ENCODE results near the gene UBE2L5.

UBE2L5 gene

GRCh38 chr13:30477346-30478195 is 55.3 kb downstream of the UBE2L5 start:
- Histone ChIP-seq H3K79me2 (ENCODE audit: control insufficient read depth, insufficient read depth, low read length) (no peaks in the 10 kb centered on the region), H3K27me3 (ENCODE audit: insufficient read depth, low read length, poor library complexity) (no peaks in the 10 kb centered on the region), H4K8ac (ENCODE audit: low read depth, low read length) (no peak overlapping the region), H4K5ac (ENCODE audit: low read length) (no peak overlapping the region), H3K4ac (ENCODE audit: low read depth, low read length) (no peak overlapping the region), H3K56ac (ENCODE audit: low read length) (no peak overlapping the region), H3K9ac (ENCODE audit: low read length) (no peak overlapping the region), H3K18ac (ENCODE audit: low read length) (no peak overlapping the region), H2BK120ac (ENCODE audit: low read depth, low read length) (no peak overlapping the region), H3K4me2 (ENCODE audit: low read length) (no peak overlapping the region), H2AK5ac (ENCODE audit: low read length) (no peak overlapping the region), H3K36me3 (ENCODE audit: control insufficient read depth, insufficient read depth, low read length) (no peaks in the 10 kb centered on the region), H2BK15ac (replicated peaks; ENCODE audit: low read depth) (no peak overlapping the region), H3K23ac (ENCODE audit: low read length) (no peak overlapping the region), H3K27ac (ENCODE audit: low read depth, low read length) (no peak overlapping the region), H3K4me3 (ENCODE audit: low read length) (no peak overlapping the region), H2BK5ac (ENCODE audit: low read length) (no peak overlapping the region), H3K4me1 (ENCODE audit: control insufficient read depth, low read depth, low read length) (no peaks in the 10 kb centered on the region), H3K79me1 (ENCODE audit: low read length) (no peaks in the 10 kb centered on the region)
- peak; percentile 71 for DNase-seq
- WGBS (ENCODE audit: extremely low coverage, insufficient coverage, low lambda C conversion rate), result no CpG with 5 or more reads among the region's 4 CpGs

All from mesendoderm (in vitro differentiated cells).